Stimulated activated memory B cell treated with anti-CD40 and anti-IgM and Interleukin-4, amounts not matched to agents 10 μg/mL and 1 μg/mL and 100 μg/mL, for 72 hours (primary cell): ENCODE results near the gene CDK2AP2.
A peak's percentile ranks its signal among the peaks of the same experiment; 100 is the strongest.
"Not testable (repeated sequence)": the region's sequence is repeated elsewhere in the genome, so short reads cannot be mapped to it uniquely, and the experiment has no call there.

Experiments
- ATAC-seq: fragments of 150-1000 bp; cut with Tn5 transposase; 2 replicates; pipeline ENCODE4 v1.10.0; 2021
- H3K27ac Mint-ChIP-seq: one replicate; pipeline ENCODE4 v1.8.0; 2022; ENCODE audit warnings: mild to moderate bottlenecking, mixed read lengths
- H3K27me3 Mint-ChIP-seq: one replicate; pipeline ENCODE4 v1.8.0; 2022; ENCODE audit warnings: mixed read lengths
- H3K36me3 Mint-ChIP-seq: one replicate; pipeline ENCODE4 v1.8.0; 2022; ENCODE audit warnings: mixed read lengths
- H3K4me1 Mint-ChIP-seq: one replicate; pipeline ENCODE4 v1.8.0; 2022; ENCODE audit warnings: mixed read lengths
- H3K4me3 Mint-ChIP-seq: one replicate; pipeline ENCODE4 v1.8.0; 2022; ENCODE audit warnings: mild to moderate bottlenecking, moderate library complexity, mixed read lengths
- H3K9me3 Mint-ChIP-seq: one replicate; pipeline ENCODE4 v1.8.0; 2022; ENCODE audit warnings: mixed read lengths

CDK2AP2 gene

DNA sequence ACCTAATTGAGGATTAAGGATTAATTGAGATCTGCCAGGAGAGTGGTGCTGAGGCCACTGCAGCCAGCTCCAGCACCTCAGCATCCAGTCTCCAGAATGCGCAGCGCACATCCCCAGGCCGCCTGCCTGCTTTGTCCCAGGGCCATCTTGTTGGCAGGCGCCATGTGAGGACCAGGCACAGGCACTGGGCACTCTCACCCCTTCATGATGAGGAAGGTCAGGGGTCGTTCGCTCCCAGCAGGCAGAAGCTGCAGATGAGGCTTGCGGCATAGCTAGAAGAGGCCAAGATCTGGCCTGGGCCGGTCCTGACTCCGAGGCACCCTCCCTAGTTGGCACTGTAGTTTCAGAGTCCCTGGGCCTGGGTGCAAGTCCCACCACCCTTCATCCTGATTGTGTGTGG, 8.8 kb upstream of the CDK2AP2 start:
- H3K4me3 Mint-ChIP-seq, result no peak overlapping the region

DNA sequence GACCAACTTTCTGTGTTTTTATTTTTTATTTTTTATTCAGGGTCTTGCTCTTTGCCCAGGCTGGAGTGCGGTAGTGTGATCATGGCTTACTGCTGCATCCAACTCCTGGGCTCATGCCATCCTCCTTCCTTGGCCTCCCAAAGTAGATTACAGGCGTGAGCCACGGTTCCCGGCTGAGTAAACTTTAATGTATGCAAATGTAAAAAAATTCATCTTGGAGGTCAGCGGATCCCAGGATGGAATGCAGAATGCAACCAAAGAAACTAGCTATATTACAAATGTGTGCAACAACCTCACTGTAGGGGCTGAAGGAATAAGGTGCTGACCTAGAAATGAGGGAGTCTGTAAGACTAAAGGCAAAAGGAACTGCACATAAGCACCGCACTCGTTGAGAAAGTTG, 6.2 kb upstream of the CDK2AP2 start:
- ATAC-seq, result no peak
- Mint-ChIP-seq H3K9me3 (no peaks in the 10 kb centered on the region), H3K27me3 (peaks cover 37% of the 10 kb centered on the region), H3K27ac (no peak overlapping the region), H3K36me3 (no peaks in the 10 kb centered on the region), H3K4me3 (no peak overlapping the region), H3K4me1 (peaks cover 4% of the 10 kb centered on the region)

More for the DNA sequence above, 8.8 kb upstream of the CDK2AP2 start:
- Mint-ChIP-seq H3K36me3 (peaks cover under 1% of the 10 kb centered on the region), H3K9me3 (no peaks in the 10 kb centered on the region), H3K27me3 (peaks cover 46% of the 10 kb centered on the region), H3K4me1 (no peaks in the 10 kb centered on the region), H3K27ac (no peak overlapping the region)
- ATAC-seq, result no peak

GRCh38 chr11:67511558-67511957, 3.6 kb upstream of the CDK2AP2 start:
- ATAC-seq, H3K9me3 Mint-ChIP-seq, H3K36me3 Mint-ChIP-seq, H3K4me3 Mint-ChIP-seq, H3K27ac Mint-ChIP-seq: not testable (repeated sequence)
- Mint-ChIP-seq H3K27me3 (peaks cover 19% of the 10 kb centered on the region), H3K4me1 (peaks cover 21% of the 10 kb centered on the region)

DNA sequence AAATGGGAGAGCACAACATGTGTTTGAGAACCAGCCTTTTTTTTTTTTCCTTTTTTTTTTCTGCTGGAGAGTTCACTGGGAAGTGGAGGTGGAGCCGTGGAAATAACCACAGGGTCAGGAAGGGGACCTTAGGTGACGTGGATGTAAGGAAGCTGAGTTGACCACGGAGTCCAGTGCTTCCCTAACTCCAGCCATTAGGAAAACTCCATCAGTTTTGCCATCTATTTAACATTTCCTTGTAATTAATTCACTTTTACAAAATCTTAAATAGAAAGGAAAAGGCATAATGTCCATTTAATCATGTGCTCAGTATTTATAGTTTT, 2.0 kb upstream of the CDK2AP2 start:
- Mint-ChIP-seq H3K4me1 (peaks cover 34% of the 10 kb centered on the region), H3K27ac (no peak overlapping the region), H3K36me3 (no peaks in the 10 kb centered on the region), H3K9me3 (no peaks in the 10 kb centered on the region), H3K4me3 (no peak overlapping the region), H3K27me3 (peaks cover 6% of the 10 kb centered on the region)
- ATAC-seq, result no peak

- Mint-ChIP-seq H3K27me3 (no peaks in the 10 kb centered on the region), H3K9me3 (no peaks in the 10 kb centered on the region)
- peak; percentile 62 for ATAC-seq
Measured at GRCh38 chr11:67508486-67509121, 642 bp upstream of the CDK2AP2 start.

DNA sequence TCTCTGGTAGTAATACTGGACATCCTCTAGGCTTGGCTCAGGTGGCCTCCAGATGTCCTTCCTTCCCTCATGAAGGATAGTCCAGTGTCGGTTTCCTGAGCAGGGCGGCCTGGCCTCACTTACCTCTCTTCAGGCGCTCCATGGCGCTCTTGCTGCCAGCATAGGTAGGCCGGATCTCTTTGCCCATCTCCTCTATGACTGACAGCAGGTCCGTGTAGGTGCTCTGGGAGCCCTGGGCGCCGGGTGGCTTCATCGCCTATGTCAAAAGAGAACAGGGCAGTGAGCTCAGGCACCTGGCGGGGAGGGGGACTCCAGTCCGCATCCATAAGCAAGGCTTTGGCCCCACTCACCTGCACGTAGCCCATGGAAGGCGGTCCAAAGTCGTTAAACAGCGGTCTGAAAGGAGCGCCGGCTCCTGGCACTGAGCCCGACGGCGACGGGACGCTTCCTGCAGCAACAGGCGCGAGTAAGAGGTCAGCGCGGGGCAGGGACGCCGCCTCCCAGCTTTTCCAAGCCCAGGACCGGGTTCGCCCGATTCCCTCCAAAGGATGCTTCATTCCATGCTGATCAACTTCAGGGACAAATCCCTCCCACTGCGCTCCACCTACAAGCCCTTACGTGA, 609 bp downstream of the CDK2AP2 start:
- peak overlapping the region; percentile 96 for H3K27ac Mint-ChIP-seq
- ATAC-seq, result no peak
- H3K27me3 Mint-ChIP-seq, result no peaks in the 10 kb centered on the region
- H3K9me3 Mint-ChIP-seq, result no peaks in the 10 kb centered on the region
- H3K4me1 Mint-ChIP-seq, result peaks cover 50% of the 10 kb centered on the region
- H3K36me3 Mint-ChIP-seq, result no peaks in the 10 kb centered on the region
- peak overlapping the region; percentile 75 for H3K4me3 Mint-ChIP-seq

More at GRCh38 chr11:67508486-67509121, 642 bp upstream of the CDK2AP2 start:
- peaks cover 38% of the 10 kb centered on the region for H3K4me1 Mint-ChIP-seq
- no peaks in the 10 kb centered on the region for H3K36me3 Mint-ChIP-seq
- H3K27ac Mint-ChIP-seq, result peak overlapping the region; percentile 96
- H3K4me3 Mint-ChIP-seq, result peak overlapping the region; percentile 75

DNA sequence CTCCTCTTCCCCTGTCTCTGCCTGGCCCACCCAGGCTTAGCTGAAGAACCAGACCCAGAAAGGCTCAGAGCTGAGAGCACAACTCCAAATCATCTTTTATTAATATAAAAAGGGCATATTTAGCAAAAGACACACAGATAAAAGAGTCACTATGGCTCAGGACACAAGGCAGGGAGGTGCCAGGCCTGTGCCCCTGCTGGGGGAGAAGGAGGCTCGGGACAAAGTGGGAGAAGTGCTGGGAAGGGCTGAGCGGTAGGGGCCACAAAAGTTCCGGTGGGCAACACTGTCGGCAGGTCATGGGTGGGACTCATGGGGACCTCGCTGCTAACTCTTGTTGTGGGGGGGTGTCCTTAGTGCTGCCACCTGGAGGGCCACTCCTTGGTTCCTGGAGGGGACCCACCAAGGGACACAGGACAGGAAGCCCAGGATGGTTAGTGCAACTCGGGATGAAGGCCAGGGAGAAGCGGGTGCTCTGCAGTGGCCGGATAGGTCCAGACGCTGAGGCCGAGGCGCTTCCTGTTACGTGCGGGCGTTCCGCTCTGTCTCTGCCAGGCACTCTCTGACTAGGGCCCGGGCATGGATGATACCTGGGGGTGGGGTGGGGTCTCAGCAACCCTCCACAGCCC, 1.4 kb downstream of the CDK2AP2 start:
- ATAC-seq, result no peak
- H3K4me1 Mint-ChIP-seq, result peaks cover 51% of the 10 kb centered on the region
- no peaks in the 10 kb centered on the region for H3K9me3 Mint-ChIP-seq
- H3K36me3 Mint-ChIP-seq, result peaks cover 4% of the 10 kb centered on the region
- H3K27ac Mint-ChIP-seq, result peak overlapping the region; percentile 96
- H3K27me3 Mint-ChIP-seq, result no peaks in the 10 kb centered on the region
- peak overlapping the region; percentile 88 for H3K4me3 Mint-ChIP-seq

DNA sequence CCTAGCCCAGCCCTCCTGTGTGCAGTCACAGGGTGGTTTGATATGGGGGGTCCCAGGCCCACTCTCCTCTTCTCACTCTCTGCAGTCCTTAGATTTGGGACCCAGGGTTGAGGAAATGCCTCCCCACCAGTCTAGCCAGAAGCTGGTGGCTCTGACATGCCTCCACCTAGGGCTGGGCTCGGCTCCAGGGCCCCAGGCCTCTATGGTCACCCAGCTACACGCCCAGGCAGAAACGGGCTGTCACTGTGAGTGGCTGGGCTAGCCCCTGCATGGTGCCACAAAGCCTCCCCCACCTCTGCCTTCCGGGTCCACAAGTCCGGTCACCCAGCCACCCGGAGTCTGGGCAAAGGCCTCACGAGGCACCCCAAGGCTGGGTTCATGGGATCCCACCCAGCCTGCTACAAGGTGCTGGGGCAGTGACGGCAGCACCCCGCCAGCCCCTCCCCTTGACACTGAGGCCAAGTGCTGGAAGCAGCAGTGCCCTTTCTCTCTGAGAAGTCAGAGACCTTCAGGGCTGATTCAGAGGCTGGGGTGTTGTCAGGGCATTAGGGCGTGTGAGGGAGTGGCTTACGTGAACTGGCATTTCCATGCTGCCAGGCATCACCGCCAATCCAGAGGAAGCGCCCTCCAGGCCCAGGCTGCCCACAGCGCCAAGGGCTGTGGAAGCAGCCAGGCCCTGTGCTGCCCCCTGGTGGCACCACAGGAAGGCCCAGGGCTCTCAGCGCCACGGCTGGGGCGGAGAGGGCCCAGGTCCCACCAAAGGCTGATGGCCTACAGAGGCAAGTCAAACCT, 2.2 kb downstream of the CDK2AP2 start:
- Mint-ChIP-seq H3K9me3 (no peaks in the 10 kb centered on the region), H3K4me1 (peaks cover 58% of the 10 kb centered on the region), H3K27ac (peak overlapping the region; percentile 96), H3K4me3 (peak overlapping the region; percentile 88), H3K36me3 (peaks cover 11% of the 10 kb centered on the region), H3K27me3 (no peaks in the 10 kb centered on the region)
- ATAC-seq, result peak; percentile 65

- ATAC-seq, result peak; percentile 53
- Mint-ChIP-seq H3K9me3 (no peaks in the 10 kb centered on the region), H3K27me3 (no peaks in the 10 kb centered on the region), H3K36me3 (peaks cover 18% of the 10 kb centered on the region), H3K27ac (peak within 1 kb of the TSS; percentile 96), H3K4me3 (peak within 1 kb of the TSS; percentile 88), H3K4me1 (peaks cover 65% of the 10 kb centered on the region)
Measured at GRCh38 chr11:67504950-67505581, 2.9 kb downstream of the CDK2AP2 start, which contains the start of gene PITPNM1. PITPNM1 (minus strand) TSS chr11:67505363; CDS start chr11:67504180, 1,183 bp downstream.

DNA sequence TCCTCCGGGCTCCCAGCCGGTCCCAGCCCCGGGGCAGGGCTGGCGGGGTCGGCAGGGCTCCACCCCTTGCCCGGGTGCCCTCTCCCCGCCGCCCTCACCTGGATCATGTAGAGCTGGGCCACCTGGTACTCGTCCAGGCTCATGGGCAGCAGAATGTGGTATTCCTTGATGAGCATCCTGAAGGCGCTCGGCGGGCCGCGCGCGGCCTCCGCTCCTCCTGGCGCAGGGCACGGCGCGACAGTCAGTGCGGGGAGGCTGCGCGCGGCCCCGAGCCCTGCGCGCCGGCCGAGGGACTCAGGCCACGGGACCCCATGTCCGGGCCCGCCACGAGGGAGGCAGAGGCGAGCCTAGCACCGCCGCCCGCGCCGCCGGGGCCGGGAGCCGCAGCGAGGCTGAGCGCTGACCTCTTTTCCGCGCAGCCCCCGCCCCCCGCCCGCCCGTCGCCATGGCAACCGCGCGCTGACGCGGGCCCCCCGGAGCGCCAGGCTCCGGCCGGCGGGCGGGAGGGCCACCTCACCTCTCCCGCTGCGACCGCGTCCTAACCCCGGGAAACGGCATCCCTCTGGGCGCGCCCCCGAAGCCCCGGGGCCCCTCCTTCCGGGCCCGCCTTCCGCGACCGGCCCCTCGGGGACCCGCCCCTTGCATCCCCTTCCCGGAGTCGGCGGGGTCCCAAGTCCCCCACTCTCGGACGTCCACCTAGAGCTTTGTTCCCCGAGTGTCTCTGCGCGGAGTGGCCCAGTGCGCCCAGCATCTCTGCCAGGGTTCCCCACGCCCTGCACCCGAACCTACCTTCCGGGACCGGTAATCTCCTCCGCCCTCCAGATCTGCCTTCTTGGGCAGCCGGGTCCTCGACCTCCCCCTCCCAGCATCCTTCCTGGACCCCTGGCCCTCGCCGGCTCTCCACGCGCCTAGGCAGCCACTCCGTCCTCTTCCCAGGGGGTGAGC, 3.7 kb downstream of the CDK2AP2 start:
- H3K27me3 Mint-ChIP-seq, result no peaks in the 10 kb centered on the region
- H3K4me3 Mint-ChIP-seq, result peak overlapping the region; percentile 88
- no peak for ATAC-seq
- peaks cover 23% of the 10 kb centered on the region for H3K36me3 Mint-ChIP-seq
- H3K27ac Mint-ChIP-seq, result peak overlapping the region; percentile 96
- H3K4me1 Mint-ChIP-seq, result peaks cover 62% of the 10 kb centered on the region
- H3K9me3 Mint-ChIP-seq, result no peaks in the 10 kb centered on the region

DNA sequence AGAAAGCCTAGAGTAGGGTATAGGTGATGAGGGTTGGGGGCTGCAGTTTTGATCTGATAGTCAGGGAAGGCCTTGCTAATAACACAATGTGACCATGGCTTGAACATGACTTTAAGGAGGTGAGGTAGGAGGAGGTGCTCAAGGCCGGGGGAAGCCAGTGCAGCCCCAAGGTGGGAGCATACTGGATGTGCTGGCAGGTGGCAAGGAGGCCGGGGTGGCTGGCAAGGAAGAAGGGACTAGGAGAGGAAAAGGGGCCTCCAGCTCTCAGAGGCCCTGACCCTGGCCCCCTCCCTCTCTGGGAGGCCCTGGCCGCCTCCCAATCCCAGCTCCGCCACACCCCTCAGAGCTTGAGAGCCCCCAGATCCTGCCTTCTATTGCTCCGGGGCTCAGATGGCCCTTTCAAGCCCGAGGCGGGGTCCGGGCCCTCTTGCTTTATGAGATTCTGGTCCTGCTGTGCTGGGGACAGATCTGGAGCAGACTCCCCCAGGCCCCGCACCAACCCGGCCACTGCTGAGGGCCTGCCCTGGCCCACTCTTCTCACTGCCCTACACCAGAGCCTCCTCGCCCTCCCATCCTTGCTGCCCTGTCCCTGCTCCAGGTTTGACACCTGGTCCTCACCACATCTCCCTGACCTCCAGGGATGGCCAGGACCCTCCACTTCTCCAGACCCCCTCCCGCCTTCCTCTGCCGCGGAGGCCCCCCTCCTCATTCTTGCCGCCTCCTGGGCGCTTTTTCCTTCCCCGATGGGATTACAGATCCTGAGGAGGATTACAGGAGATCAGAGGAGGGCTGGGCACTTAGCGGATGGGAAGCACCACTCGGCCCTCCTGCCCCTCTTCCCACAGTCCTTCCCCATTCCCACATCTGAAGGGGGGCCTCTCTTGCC, 4.6 kb downstream of the CDK2AP2 start:
- Mint-ChIP-seq H3K27me3 (no peaks in the 10 kb centered on the region), H3K27ac (peak overlapping the region; percentile 19), H3K4me3 (peak overlapping the region; percentile 66), H3K4me1 (peaks cover 56% of the 10 kb centered on the region), H3K9me3 (no peaks in the 10 kb centered on the region), H3K36me3 (peaks cover 32% of the 10 kb centered on the region)
- ATAC-seq, result no peak

GRCh38 chr11:67502328-67502979, 5.5 kb downstream of the CDK2AP2 start:
- no peaks in the 10 kb centered on the region for H3K27me3 Mint-ChIP-seq
- peaks cover 41% of the 10 kb centered on the region for H3K36me3 Mint-ChIP-seq
- no peak for ATAC-seq
- peaks cover 53% of the 10 kb centered on the region for H3K4me1 Mint-ChIP-seq
- H3K4me3 Mint-ChIP-seq, result peak overlapping the region; percentile 66
- no peak overlapping the region for H3K27ac Mint-ChIP-seq
- H3K9me3 Mint-ChIP-seq, result no peaks in the 10 kb centered on the region

- H3K4me1 Mint-ChIP-seq, result peaks cover 51% of the 10 kb centered on the region
- no peaks in the 10 kb centered on the region for H3K27me3 Mint-ChIP-seq
- no peak overlapping the region for H3K27ac Mint-ChIP-seq
- no peak overlapping the region for H3K4me3 Mint-ChIP-seq
- no peaks in the 10 kb centered on the region for H3K9me3 Mint-ChIP-seq
- ATAC-seq, result no peak
- peaks cover 47% of the 10 kb centered on the region for H3K36me3 Mint-ChIP-seq
Measured at GRCh38 chr11:67501854-67502253, 6.1 kb downstream of the CDK2AP2 start.
